A549 treated with Hydrocortisone at 1 μM for 4 hours (cell line): ENCODE data around the gene EXOSC2. TPM values are rescaled to one million over a fixed set of nuclear protein-coding genes. Genes with fewer than 3 reads are reported as not detected.

Experiments used
- total RNA-seq: library from RNA; stranded (reverse); fragments of 200-300 nt; extraction: Qiagen RNA extraction; gene quantifications from 5 replicates; pipeline ENCODE4 v1.2.3, GENCODE V29; 2022

The EXOSC2 gene
- 45.4 to 84.6 TPM (median 47.7 TPM) in 5 replicates for total RNA-seq

GRCh38 chr9:130693426-130694191, at the start of gene EXOSC2:
TSS of gene EXOSC2 (plus strand) at chr9:130693780. CDS start at chr9:130693792, 12 bp downstream.

DNA sequence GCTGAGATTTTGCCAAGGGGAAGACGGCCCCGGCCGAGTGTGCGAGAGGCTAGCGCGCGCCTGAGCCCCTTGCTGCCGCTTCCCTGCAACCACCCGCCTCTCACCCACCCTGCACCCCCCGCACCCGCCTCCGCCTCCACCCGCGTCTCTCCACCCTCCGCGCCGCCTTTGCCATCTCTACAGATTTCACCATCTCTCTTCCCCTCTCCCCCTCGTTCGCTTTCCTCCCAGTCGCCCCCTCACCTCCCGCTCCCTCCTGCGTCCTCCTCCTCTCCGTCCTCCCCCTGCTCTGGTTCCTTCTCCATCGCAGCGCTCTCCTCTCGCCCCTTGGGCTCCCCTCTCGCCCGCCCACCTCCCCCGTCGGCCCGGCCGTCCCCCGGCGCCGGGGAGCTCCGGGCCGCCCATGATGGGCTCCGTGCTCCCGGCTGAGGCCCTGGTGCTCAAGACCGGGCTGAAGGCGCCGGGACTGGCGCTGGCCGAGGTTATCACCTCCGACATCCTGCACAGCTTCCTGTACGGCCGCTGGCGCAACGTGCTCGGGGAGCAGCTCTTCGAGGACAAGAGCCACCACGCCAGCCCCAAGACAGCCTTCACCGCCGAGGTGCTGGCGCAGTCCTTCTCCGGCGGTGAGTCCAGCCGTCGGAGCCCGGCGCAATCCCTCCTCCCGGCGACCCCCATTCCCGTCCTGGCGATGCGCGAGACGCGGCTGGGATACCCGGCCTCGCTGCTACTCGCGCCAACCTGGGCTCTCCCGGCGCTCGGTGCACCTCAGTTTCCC, 29.1 kb upstream of the EXOSC2 start, which contains the start of gene PRDM12:
Gene PRDM12 (plus strand): TSS at position 344 of the 778 bp plus-strand sequence. CDS start 60 bp downstream, at position 404.

Other genes with a start within 250 kb of the EXOSC2 start
- 16.6 to 21.5 TPM (median 19.3 TPM) in 5 replicates for gene ASS1, start 248.8 kb upstream of the EXOSC2 start, total RNA-seq
- 42.8 to 61.4 TPM (median 48.4 TPM) in 5 replicates for gene FUBP3, start 114.2 kb upstream of the EXOSC2 start, total RNA-seq
- 0.20 to 0.36 TPM (median 0.29 TPM) in 5 replicates for gene PRDM12, start 29.2 kb upstream of the EXOSC2 start, total RNA-seq
- gene ABL1, start 141.5 kb downstream of the EXOSC2 start, total RNA-seq: 42.6 to 53.0 TPM (median 52.2 TPM) in 5 replicates
- not detected in 5 replicates for gene QRFP, start 203.0 kb downstream of the EXOSC2 start, total RNA-seq
- gene FIBCD1, start 245.5 kb downstream of the EXOSC2 start, total RNA-seq: 12.1 to 19.5 TPM (median 16.7 TPM) in 5 replicates